ENCODE measurements around the gene C3orf20. TPM values are rescaled to one million over a fixed set of nuclear protein-coding genes. Genes with fewer than 3 reads are reported as not detected.

The C3orf20 gene
- total RNA-seq, 2 experiments from 2014 or later = 0.20 to 0.23 TPM

DNA sequence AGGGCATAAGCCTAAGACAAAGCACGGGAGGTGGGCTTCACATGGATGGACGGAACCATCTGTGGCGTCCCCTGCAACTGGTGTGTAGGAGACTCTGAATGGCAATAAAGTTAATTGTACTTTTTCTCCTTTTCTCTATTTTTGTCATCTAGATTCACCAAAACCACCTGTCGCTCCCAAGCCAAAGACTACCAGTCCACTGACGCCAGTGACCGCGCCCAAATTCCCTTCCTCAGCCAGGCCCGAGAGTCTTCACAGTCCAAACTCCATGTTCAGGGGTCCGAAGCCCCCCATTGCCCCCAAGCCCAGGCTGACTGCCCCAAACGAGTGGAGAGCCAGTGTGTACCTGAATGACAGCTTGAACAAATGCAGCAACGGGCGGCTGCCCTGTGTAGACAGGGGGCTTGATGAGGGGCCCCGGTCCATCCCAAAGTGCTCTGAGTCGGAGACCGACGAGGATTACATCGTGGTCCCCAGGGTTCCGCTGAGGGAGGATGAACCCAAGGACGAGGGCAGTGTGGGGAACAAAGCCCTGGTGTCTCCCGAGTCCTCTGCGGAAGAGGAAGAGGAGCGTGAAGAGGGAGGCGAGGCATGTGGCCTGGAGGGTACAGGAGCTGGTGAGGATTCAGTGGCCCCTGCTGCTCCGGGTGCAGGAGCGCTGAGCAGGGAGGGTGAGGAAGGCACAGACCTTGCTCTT lies 144.0 kb downstream of the C3orf20 start, which contains the start of gene FGD5:
Gene FGD5, plus strand, starts transcription at position 159 of the 697 bp plus-strand sequence. Its CDS starts 110 bp downstream, at position 269.
- ATAC-seq (no peak), DNase-seq (no peak)
- ChIA-PET POLR2A (no interaction called here), CTCF (interaction anchor here (0.5 kb wide), 1 partner anchor 136 kb away, joined by 3 read pairs; no protein-coding TSS in a partner anchor)
- H3K27ac Mint-ChIP-seq = no peak within 1 kb of the TSS
- H3K4me3 Mint-ChIP-seq = no peak within 1 kb of the TSS
- H3K4me1 Mint-ChIP-seq (ENCODE audit: low read depth) = no peaks in the 10 kb centered on the region
- TF ChIP-seq, protein P1, sequence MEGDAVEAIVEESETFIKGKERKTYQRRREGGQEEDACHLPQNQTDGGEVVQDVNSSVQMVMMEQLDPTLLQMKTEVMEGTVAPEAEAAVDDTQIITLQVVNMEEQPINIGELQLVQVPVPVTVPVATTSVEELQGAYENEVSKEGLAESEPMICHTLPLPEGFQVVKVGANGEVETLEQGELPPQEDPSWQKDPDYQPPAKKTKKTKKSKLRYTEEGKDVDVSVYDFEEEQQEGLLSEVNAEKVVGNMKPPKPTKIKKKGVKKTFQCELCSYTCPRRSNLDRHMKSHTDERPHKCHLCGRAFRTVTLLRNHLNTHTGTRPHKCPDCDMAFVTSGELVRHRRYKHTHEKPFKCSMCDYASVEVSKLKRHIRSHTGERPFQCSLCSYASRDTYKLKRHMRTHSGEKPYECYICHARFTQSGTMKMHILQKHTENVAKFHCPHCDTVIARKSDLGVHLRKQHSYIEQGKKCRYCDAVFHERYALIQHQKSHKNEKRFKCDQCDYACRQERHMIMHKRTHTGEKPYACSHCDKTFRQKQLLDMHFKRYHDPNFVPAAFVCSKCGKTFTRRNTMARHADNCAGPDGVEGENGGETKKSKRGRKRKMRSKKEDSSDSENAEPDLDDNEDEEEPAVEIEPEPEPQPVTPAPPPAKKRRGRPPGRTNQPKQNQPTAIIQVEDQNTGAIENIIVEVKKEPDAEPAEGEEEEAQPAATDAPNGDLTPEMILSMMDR (IDR thresholded peaks at IDR 0.05) = no peak
- H3K9me3 Mint-ChIP-seq = no peaks in the 10 kb centered on the region
- H3K36me3 Mint-ChIP-seq (ENCODE audit: low read depth) = no peaks in the 10 kb centered on the region
- H3K27me3 Mint-ChIP-seq = peaks cover 14% of the 10 kb centered on the region
- intact Hi-C loops (cut with micrococcal nuclease) = no loop called here

DNA sequence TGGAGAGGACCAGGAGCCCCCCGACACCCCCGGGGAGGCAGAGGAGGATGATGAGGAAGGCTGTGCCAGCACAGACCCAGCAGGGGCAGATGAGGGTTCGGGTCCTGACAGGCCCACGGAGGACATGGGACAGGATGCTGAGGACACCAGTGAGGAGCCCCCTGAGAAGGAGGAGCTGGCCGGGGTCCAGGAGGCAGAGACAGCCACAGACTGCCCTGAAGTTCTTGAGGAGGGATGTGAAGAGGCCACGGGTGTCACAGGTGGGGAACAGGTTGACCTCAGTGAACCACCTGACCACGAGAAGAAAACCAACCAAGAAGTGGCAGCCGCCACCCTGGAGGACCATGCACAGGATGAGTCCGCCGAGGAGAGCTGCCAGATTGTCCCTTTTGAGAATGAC lies 144.7 kb downstream of the C3orf20 start:
- peaks cover 12% of the 10 kb centered on the region for H3K27me3 Mint-ChIP-seq
- H3K36me3 Mint-ChIP-seq (ENCODE audit: low read depth) = no peaks in the 10 kb centered on the region
- no peaks in the 10 kb centered on the region for H3K4me1 Mint-ChIP-seq (ENCODE audit: low read depth)
- DNase-seq = no peak
- no peak overlapping the region for H3K27ac Mint-ChIP-seq
- TF ChIP-seq, protein P1 (IDR thresholded peaks at IDR 0.05) = no peak
- CTCF ChIA-PET = no interaction called here
- ATAC-seq = no peak
- no peak overlapping the region for H3K4me3 Mint-ChIP-seq
- H3K9me3 Mint-ChIP-seq = no peaks in the 10 kb centered on the region
- POLR2A ChIA-PET = no interaction called here
- intact Hi-C loops (cut with micrococcal nuclease) = no loop called here

DNA sequence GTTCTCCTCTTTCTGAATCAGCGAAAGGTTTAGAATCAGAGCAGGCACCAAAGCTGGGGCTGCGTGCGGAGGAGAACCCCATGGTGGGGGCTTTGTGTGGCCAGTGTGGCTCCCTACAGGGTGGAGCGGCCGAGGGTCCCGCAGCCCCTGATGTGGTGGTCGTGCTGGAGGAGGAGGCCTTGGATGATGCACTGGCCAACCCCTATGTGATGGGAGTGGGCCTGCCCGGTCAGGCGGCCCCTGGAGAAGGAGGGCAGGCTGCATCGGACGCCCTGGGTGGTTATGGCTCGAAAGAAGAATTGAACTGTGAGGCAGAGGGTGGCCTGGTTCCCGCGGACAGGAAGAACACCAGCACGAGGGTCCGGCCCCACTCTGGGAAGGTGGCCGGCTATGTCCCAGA lies 145.2 kb downstream of the C3orf20 start:
- intact Hi-C loops (cut with micrococcal nuclease) = no loop called here
- no peaks in the 10 kb centered on the region for H3K9me3 Mint-ChIP-seq
- ChIA-PET CTCF (no interaction called here), POLR2A (no interaction called here)
- H3K4me3 Mint-ChIP-seq = no peak overlapping the region
- H3K4me1 Mint-ChIP-seq (ENCODE audit: low read depth) = no peaks in the 10 kb centered on the region
- DNase-seq (no peak), ATAC-seq (no peak)
- H3K36me3 Mint-ChIP-seq (ENCODE audit: low read depth) = no peaks in the 10 kb centered on the region
- H3K27me3 Mint-ChIP-seq = peaks cover 8% of the 10 kb centered on the region
- TF ChIP-seq, protein P1 (IDR thresholded peaks at IDR 0.05) = no peak
- H3K27ac Mint-ChIP-seq = no peak overlapping the region

DNA sequence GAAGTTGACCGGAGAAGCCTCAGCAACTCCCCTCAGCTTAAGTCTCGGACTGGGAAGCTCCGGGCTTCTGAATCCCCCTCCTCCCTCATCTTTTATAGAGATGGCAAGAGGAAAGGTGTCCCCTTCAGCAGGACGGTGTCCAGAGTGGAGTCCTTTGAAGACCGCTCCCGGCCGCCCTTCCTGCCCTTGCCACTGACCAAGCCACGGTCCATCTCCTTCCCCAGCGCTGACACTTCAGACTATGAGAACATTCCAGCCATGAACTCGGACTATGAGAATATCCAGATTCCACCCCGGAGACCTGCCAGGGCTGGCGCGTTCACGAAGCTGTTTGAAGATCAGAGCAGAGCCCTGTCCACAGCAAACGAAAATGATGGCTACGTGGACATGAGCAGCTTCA lies 146.2 kb downstream of the C3orf20 start:
- TF ChIP-seq, protein P1 (IDR thresholded peaks at IDR 0.05) = no peak
- peaks cover 8% of the 10 kb centered on the region for H3K27me3 Mint-ChIP-seq
- H3K4me1 Mint-ChIP-seq (ENCODE audit: low read depth) = no peaks in the 10 kb centered on the region
- ATAC-seq = no peak
- DNase-seq = no peak
- no peaks in the 10 kb centered on the region for H3K36me3 Mint-ChIP-seq (ENCODE audit: low read depth)
- H3K27ac Mint-ChIP-seq = no peak overlapping the region
- POLR2A ChIA-PET = no interaction called here
- no peak overlapping the region for H3K4me3 Mint-ChIP-seq
- CTCF ChIA-PET = no interaction called here
- intact Hi-C loops (cut with micrococcal nuclease) = no loop called here
- no peaks in the 10 kb centered on the region for H3K9me3 Mint-ChIP-seq

DNA sequence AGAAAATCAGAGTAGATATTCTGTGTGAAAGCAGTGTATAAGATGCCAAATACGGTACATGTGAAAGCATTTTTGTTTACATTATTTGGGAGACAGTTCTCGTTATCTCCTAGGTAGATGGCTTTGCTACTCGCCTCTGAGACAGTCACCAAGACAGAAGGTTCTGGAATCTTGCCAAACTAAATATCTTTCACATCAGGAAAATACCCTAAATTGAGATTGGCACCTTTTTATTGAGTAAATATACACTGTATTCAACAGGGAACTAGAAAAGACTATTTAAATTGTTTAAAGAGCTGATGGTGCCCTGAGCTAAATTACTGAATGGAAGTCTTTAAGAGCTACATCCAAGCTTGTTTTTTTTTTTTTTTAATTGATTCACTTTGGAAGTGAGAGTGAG lies 147.2 kb downstream of the C3orf20 start:
- no peaks in the 10 kb centered on the region for H3K4me1 Mint-ChIP-seq (ENCODE audit: low read depth)
- ChIA-PET POLR2A (no interaction called here), CTCF (interaction anchor here (1.6 kb wide), 1 partner anchor 34 kb away, joined by 3 read pairs; no protein-coding TSS in a partner anchor)
- intact Hi-C loops (cut with micrococcal nuclease) = no loop called here
- no peak overlapping the region for H3K27ac Mint-ChIP-seq
- no peaks in the 10 kb centered on the region for H3K36me3 Mint-ChIP-seq (ENCODE audit: low read depth)
- no peak overlapping the region for H3K4me3 Mint-ChIP-seq
- no peak for ATAC-seq
- TF ChIP-seq, protein P1 (IDR thresholded peaks at IDR 0.05) = no peak
- H3K27me3 Mint-ChIP-seq = peaks cover 7% of the 10 kb centered on the region
- no peak for DNase-seq
- H3K9me3 Mint-ChIP-seq = no peaks in the 10 kb centered on the region

Other genes with a start within 250 kb of the C3orf20 start
- not detected for gene GRIP2, start 134.8 kb upstream of the C3orf20 start, total RNA-seq
- 10 to 100 TPM; 14.2 to 16.2 TPM for gene CCDC174, start 23.4 kb upstream of the C3orf20 start, total RNA-seq
- gene FGD5, start 143.8 kb downstream of the C3orf20 start, total RNA-seq = not detected

Data from activated CD8-positive, alpha-beta T cell treated with anti-CD3 and anti-CD28 coated beads for 36 hours (primary cell).